Sigmoid colon (tissue), 7 donors: Measurements from ENCODE around the gene GRB14. TPM values are rescaled to one million over a fixed set of nuclear protein-coding genes. Genes with fewer than 3 reads are reported as not detected.

Source experiments
- DNase-seq: peaks from one replicate; pipeline ENCODE4 v3.0.0-alpha.2; 2019
- H3K27ac ChIP-seq, 4 donors: fragments of 200-600 bp; sonication (generic); one replicate each; pipeline ENCODE4 v1.5.1; 2016 to 2019; ENCODE audit warnings: mild to moderate bottlenecking in 1 of 4
- H3K27me3 ChIP-seq, 3 donors: fragments of 200-600 bp; sonication (generic); one replicate each; pipeline ENCODE4 v1.5.1; 2019; ENCODE audit warnings: mild to moderate bottlenecking in 1 of 3
- H3K36me3 ChIP-seq, 4 donors: fragments of 200-600 bp; sonication (generic); one replicate each; pipeline ENCODE4 v1.5.1; 2016 to 2019
- H3K4me1 ChIP-seq, 4 donors: fragments of 200-600 bp; sonication (generic); one replicate each; pipeline ENCODE4 v1.5.1; 2017 to 2019
- H3K4me3 ChIP-seq, 4 donors: fragments of 200-600 bp; sonication (generic); one replicate each; pipeline ENCODE4 v1.5.1; 2017 to 2019; ENCODE audit warnings: mild to moderate bottlenecking in 2 of 4, moderate library complexity in 1 of 4
- H3K9me3 ChIP-seq, 4 donors: fragments of 200-600 bp in 3 of 4; sonication (generic) in 3 of 4; one replicate each; pipeline versions ENCODE4 v1.5.1 to v1.6.1; 2013 to 2019
- EP300 ChIP-seq, 4 donors: sonication (generic); formaldehyde crosslinking; IDR thresholded peaks; one replicate each; pipeline ENCODE4 v1.6.1; 2017; ENCODE audit warnings: antibody characterized with exemption in 4 of 4
- POLR2A ChIP-seq, 2 donors: fragments of 450-650 bp; IDR thresholded peaks; one replicate each; pipeline ENCODE4 v1.6.1; 2016; ENCODE audit warnings: antibody characterized with exemption in 2 of 2, mild to moderate bottlenecking in 2 of 2, moderate library complexity in 2 of 2
- POLR2AphosphoS5 ChIP-seq, 4 donors: sonication (generic); formaldehyde crosslinking; IDR thresholded peaks; one replicate each; pipeline ENCODE4 v1.6.1; 2017; ENCODE audit warnings: antibody characterized with exemption in 4 of 4
- WGBS, 2 donors: extraction: QIAGEN DNeasy Blood & Tissue Kit; methylation state at CpG; one replicate each; pipeline ENCODE4 v1.1.7; 2013; 5-methylcytosine and 5-hydroxymethylcytosine counted together
- intact Hi-C: fragments of 100-400 bp; cut with DNase I; formaldehyde crosslinking; loops from one replicate; pipeline ENCODE4 v1.15.1; 2023
- polyA plus RNA-seq, 3 donors: library from polyadenylated mRNA; stranded (reverse); fragments of 200-250 nt; gene quantifications; one replicate each; pipeline ENCODE4 v1.2.3, GENCODE V29; 2013
- total RNA-seq, 4 donors: library from RNA; depleted of rRNA; stranded (reverse); fragments of >200 nt; gene quantifications; one replicate each; pipeline ENCODE4 v1.1.0, GENCODE V29; 2016
- TF ChIP-seq, protein P1 (sequence below), 4 experiments: fragments of 450-650 bp in 3 of 4; fragments of 200-600 bp in 1 of 4; IDR thresholded peaks; one replicate each; pipeline ENCODE4 v1.5.1; 2016 to 2019; ENCODE audit warnings: antibody characterized with exemption in 4 of 4, mild to moderate bottlenecking in 3 of 4, moderate library complexity in 2 of 4
- donor health status: healthy with polysubstance abuse.
- donor health status: Bipolar disorder and iron deficiency.
- donor health status: healthy.

GRB14 gene
- total and polyA plus RNA-seq, 7 donors = 0.46 to 19.8 (median 12.5) TPM

DNA sequence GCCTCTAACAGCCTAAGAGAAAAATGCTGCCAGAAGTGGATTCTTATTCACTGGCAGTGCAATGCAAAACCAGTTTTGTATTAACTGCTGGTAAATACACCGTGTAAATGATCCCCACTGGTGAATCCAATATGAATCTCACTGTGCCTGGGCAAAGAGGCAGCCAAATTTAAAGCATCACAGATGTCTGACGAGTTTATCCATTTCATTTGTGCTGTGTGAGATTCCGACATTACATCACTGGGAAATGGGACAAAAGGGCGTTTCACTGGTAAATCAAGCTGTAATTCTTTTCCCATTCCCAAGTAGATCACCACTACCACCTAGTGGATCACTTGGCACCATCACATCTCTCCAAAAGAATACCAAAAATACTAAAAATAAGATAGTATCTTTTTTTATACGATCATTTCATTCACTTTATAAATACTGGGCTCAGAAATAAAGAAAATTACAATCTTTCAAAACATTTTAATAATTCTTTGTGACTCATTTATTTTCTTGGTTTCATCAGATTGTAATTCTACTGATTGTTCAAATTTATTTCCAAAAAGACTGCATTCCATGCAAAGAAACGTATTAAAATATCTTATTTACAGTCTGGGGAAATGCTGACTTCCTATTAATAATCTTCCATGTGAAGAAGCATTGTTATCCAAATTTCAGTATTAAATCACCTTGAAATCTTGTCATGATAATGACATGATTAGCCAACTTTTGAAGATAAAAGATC is 125.6 kb downstream of the GRB14 start:
- H3K4me1 ChIP-seq = no peaks in the 10 kb centered on the region
- no peaks in the 10 kb centered on the region for H3K36me3 ChIP-seq
- DNase-seq = no peak
- H3K4me3 ChIP-seq = no peak overlapping the region
- H3K27ac ChIP-seq = no peak overlapping the region
- no peaks in the 10 kb centered on the region for H3K27me3 ChIP-seq
- WGBS, 2 donors = 33 to 56% methylated on average over 6 of the region's 6 CpGs
- H3K9me3 ChIP-seq = no peaks in the 10 kb centered on the region
- TF ChIP-seq, protein P1, sequence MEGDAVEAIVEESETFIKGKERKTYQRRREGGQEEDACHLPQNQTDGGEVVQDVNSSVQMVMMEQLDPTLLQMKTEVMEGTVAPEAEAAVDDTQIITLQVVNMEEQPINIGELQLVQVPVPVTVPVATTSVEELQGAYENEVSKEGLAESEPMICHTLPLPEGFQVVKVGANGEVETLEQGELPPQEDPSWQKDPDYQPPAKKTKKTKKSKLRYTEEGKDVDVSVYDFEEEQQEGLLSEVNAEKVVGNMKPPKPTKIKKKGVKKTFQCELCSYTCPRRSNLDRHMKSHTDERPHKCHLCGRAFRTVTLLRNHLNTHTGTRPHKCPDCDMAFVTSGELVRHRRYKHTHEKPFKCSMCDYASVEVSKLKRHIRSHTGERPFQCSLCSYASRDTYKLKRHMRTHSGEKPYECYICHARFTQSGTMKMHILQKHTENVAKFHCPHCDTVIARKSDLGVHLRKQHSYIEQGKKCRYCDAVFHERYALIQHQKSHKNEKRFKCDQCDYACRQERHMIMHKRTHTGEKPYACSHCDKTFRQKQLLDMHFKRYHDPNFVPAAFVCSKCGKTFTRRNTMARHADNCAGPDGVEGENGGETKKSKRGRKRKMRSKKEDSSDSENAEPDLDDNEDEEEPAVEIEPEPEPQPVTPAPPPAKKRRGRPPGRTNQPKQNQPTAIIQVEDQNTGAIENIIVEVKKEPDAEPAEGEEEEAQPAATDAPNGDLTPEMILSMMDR (IDR thresholded peaks at IDR 0.05) = peak in 1 of 4 experiments; percentile 31
- no peak for TF ChIP-seq POLR2A (IDR thresholded peaks at IDR 0.05)
- intact Hi-C loops = no loop called here

GRCh38 chr2:164485541-164485940 is 135.7 kb downstream of the GRB14 start:
- H3K36me3 ChIP-seq = no peaks in the 10 kb centered on the region
- H3K27ac ChIP-seq = no peak overlapping the region
- H3K27me3 ChIP-seq = no peaks in the 10 kb centered on the region
- H3K4me3 ChIP-seq = no peak overlapping the region
- no peak for TF ChIP-seq POLR2A (IDR thresholded peaks at IDR 0.05)
- TF ChIP-seq EP300 (IDR thresholded peaks at IDR 0.05) = no peak
- TF ChIP-seq POLR2AphosphoS5 (IDR thresholded peaks at IDR 0.05) = no peak
- TF ChIP-seq, protein P1 (IDR thresholded peaks at IDR 0.05) = no peak
- H3K4me1 ChIP-seq = no peaks in the 10 kb centered on the region
- no peak for DNase-seq
- intact Hi-C loops = no loop called here
- no peaks in the 10 kb centered on the region for H3K9me3 ChIP-seq
- WGBS, 2 donors = 59 to 78% methylated on average over 1 of the region's 1 CpG

DNA sequence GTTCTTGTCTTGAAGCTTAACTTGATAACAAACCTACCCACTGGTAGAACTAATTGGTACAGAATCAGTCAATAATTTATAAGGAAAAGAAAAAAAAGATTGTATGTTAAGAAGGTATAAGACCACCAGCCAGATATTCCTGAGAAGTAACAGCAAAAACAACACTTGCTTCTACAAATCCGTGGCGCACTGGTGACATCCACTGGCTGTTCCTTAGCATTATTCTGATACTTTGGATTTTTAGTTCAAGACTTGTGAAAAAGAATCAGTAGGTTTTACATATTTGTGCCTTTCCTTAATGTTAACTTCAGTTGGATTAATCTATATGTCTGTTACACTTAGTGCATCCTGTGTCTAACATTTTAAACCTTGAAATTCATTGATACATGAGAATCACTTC is 141.8 kb downstream of the GRB14 start:
- H3K36me3 ChIP-seq = no peaks in the 10 kb centered on the region
- no peaks in the 10 kb centered on the region for H3K4me1 ChIP-seq
- 46 to 52% methylated on average over 2 of the region's 2 CpGs for WGBS, 2 donors
- intact Hi-C loops = no loop called here
- no peak for DNase-seq
- no peaks in the 10 kb centered on the region for H3K9me3 ChIP-seq
- no peak overlapping the region for H3K27ac ChIP-seq
- no peak overlapping the region for H3K4me3 ChIP-seq
- no peaks in the 10 kb centered on the region for H3K27me3 ChIP-seq
- TF ChIP-seq POLR2A (IDR thresholded peaks at IDR 0.05) = no peak
- TF ChIP-seq, protein P1 (IDR thresholded peaks at IDR 0.05) = peak in 3 of 4 experiments; percentile 12 to 40 (median 23)

DNA sequence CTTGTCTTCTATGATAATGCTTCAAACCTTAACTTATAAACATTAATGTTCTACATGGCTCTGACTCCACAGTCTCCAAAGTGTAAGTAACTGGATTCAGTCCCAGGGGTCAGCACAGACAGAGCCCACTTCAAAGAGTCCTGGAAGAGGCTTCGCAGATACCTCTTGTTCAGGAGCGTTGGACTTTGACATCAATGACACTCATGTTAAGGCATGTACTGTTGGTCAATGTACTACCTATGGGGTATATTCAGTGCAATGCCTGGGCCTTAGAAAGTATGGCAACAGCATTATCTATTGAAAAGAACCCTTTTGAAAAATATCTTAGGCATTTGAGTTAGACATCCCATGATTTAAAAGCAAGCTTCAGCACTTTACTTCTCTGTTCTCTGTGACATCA is 143.1 kb downstream of the GRB14 start:
- intact Hi-C loops = no loop called here
- TF ChIP-seq EP300 (IDR thresholded peaks at IDR 0.05) (no peak), POLR2AphosphoS5 (IDR thresholded peaks at IDR 0.05) (no peak), POLR2A (IDR thresholded peaks at IDR 0.05) (no peak)
- TF ChIP-seq, protein P1 (IDR thresholded peaks at IDR 0.05) = no peak
- no peaks in the 10 kb centered on the region for H3K4me1 ChIP-seq
- 68 to 69% methylated on average over 2 of the region's 2 CpGs for WGBS, 2 donors
- no peak for DNase-seq
- no peak overlapping the region for H3K4me3 ChIP-seq
- H3K9me3 ChIP-seq = no peaks in the 10 kb centered on the region
- no peaks in the 10 kb centered on the region for H3K36me3 ChIP-seq
- no peak overlapping the region for H3K27ac ChIP-seq
- no peaks in the 10 kb centered on the region for H3K27me3 ChIP-seq

DNA sequence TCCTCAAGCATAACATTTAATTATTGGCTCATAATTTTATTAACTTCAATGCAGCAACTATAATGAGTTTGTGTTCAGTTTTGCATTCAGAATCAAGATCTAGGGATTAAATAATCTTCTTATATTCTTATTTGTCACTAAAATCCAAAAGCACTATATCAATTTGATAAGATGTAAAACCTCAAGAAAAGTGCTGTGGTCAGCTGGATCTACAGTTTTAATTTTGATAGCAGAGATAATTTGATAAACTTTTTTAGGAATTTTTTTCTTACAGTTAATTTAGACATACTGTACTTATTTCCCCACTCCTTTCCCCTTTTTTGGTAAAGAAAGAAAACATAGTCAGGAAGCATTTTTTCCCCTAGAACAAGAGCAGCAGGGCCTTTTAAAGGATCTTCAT is 146.4 kb downstream of the GRB14 start:
- no peaks in the 10 kb centered on the region for H3K4me1 ChIP-seq
- TF ChIP-seq EP300 (IDR thresholded peaks at IDR 0.05) (no peak), POLR2A (IDR thresholded peaks at IDR 0.05) (no peak), POLR2AphosphoS5 (IDR thresholded peaks at IDR 0.05) (no peak)
- TF ChIP-seq, protein P1 (IDR thresholded peaks at IDR 0.05) = no peak
- no peak for DNase-seq
- no peak overlapping the region for H3K4me3 ChIP-seq
- H3K9me3 ChIP-seq = no peaks in the 10 kb centered on the region
- no peaks in the 10 kb centered on the region for H3K36me3 ChIP-seq
- intact Hi-C loops = no loop called here
- no peak overlapping the region for H3K27ac ChIP-seq
- H3K27me3 ChIP-seq = no peaks in the 10 kb centered on the region
